ENCODE data around the gene GRM7.

The GRM7 gene

DNA sequence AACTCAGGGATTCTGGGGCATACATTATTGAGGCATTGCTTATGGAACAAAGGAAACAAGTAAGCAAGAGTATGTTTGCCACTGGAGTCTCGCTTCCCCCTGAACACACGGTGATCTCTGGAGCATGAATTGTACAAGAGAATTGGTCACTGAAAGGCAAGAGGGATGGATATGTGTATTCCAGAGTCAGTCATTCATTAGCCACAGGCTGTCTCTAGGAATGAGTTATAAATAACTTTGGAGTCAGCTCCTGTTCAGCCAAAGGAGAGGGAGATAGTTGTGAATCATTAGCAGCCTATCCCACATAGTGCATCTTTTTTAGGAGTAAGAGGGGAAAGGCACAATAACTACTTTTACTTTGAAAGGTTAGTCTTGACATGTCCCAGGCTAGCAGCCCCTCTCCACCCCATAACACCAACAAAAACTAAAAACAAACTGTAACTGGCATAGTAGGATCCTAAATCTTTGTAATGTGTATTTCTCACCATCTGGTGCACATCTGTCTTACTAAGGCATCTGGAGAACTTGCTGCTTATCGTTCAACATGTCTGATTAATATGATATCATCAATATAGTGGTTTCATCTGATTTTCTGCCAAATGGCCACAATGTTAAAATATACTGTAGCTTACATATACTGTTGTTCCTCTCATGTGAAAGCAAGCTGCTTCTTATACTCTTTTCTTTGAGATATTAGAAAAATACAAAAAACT, 462.2 kb downstream of the GRM7 start:
- DNase-seq: no peak

DNA sequence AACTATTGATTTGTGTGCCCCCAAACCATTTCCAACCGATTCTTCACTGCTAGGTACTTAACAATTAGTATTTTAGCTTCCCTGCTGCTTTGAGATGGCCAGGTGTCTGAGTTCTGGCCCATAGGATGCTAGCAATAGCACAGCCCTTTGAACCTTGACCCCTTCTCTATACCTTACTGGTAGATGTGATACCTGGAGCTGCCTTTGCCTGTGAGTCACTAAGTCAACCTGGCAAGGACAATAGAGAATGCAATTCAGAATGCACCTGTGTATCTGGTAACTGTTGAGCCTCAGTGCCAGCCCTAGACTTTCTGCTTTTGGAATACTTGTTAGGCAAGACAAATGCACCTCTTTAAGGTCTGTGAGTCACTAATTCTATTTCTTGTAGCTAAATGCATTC, 467.4 kb downstream of the GRM7 start:
- DNase-seq: no peak

DNA sequence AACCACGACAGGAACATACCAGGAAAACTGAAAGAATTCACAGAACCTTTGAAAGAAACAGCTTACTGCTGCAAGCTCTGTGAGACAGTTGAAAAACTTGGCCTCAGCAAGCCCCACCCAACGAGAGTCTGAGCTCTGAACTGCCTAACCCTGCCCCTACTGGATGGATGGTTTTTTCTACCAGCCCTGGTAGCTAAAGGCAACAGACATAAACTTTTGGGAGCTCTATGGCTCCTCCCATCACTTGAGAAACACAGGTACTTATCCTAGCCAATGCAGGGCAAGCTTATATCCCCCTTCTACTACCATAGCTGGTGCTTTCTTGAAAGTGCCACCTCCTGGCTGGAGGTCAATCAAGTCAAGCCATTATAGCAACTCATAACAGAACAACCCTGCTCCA, 471.8 kb downstream of the GRM7 start:
- DNase-seq: no peak

DNA sequence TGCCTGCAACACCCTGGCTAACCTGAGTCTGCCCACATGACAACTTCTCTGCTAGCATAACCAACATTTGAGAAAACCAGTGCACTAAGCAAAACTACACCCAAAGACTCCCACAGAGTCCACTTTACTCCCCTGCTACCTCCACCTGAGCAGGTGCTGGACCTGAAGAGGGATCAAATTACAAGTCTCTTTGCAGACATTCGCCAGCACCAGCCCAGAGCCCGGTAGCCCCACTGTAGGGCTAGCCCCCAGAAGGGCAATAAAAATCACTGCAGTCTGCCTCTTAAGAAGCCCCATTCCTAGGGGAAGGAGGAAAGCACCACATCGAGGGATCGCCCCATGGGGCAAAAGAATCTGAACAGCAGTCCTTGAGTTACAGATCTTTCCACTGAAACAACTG, 472.2 kb downstream of the GRM7 start:
- no peak for DNase-seq

DNA sequence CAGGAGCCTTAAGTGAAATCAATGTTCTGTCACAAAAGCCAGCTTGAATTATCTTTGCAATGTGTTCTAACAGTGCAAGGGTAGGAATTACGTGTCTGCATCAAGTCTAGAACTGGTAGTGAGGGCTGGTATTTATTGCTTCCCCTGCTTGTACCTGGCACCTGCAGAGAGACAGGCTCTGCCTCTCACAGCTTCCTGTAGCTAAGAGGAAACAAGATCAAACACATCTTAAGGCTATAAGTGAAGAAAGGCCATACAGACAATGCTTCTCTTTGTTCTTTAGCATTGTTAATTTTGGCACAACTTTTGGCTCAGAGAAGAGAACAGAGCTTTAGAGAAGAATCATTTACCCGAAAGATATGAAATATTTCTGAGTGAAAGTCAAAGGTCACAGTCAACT, 479.9 kb downstream of the GRM7 start:
- no peak for DNase-seq

DNA sequence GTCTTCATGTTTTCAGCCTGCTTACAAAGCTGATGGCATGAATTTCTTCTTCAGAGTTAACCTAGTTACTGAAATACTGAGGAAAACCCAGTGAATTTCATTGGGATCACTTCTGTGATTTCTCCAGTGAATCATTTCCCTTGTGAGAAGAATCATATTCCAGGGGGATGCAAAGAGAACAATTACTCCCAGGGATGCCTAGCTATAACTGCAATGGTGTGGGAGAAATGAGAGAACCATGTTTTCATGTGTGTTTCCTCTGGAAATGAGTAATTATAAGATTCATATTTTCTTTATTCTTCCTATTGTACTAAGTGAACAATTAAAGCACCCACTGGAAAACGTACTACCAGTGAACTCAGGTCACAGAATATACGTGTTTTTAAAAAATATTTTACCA, 485.4 kb downstream of the GRM7 start:
- no peak for DNase-seq

DNA sequence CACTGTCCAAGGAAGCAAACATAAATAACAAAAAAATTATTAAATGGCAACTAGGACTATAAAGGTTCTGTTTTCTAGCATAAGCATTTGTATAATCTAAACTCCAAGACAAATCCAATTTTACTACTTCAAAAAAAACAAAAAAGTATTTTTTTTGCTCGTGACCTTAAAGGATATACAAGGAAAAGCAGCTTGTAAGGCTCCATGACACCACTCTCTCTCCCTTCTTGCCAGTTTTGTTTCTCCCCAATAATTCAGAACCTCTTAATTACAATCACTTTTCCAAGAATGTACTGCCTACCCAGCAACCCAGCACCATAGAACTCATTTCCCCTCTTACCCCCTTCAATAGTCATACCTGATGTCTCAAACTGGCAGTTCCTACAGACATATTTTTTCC, 496.2 kb downstream of the GRM7 start:
- no peak for DNase-seq

DNA sequence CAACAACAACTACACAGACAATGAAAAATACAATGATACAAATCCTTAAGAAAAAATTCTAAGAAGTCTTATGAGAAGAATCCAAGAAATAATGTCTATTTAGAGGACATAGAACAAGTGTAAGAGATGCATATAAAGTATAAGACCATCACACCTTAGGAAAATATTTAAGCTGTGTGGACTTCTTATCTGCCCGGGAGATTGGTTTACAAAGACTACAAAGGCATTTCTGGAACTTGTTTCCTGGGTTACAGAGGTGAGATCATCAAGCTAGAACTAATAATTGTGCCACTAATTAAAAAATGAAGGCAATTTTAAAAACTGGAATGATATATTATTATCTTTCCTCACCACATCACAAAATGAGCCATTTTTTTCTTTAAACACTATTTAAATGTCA, 507.1 kb downstream of the GRM7 start:
- DNase-seq: no peak

DNA sequence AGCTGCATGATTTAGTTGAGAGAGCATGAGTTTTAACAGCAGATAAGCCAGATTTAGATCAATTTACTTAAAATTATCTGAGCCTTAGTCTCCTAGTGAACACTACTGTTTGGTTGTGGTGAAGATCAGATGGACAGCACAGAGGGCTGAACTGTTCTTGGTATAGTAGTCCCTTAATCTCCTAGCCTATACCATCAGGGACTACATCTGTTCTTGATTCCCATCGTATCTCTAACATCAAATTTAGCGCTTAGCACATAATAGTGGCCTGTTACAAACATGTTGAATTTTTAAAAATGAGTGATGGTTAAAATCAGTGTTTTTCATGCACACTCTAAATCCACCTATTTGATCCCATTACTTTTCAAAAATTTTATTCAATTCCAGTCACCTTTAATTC, 507.7 kb downstream of the GRM7 start:
- no peak for DNase-seq

DNA sequence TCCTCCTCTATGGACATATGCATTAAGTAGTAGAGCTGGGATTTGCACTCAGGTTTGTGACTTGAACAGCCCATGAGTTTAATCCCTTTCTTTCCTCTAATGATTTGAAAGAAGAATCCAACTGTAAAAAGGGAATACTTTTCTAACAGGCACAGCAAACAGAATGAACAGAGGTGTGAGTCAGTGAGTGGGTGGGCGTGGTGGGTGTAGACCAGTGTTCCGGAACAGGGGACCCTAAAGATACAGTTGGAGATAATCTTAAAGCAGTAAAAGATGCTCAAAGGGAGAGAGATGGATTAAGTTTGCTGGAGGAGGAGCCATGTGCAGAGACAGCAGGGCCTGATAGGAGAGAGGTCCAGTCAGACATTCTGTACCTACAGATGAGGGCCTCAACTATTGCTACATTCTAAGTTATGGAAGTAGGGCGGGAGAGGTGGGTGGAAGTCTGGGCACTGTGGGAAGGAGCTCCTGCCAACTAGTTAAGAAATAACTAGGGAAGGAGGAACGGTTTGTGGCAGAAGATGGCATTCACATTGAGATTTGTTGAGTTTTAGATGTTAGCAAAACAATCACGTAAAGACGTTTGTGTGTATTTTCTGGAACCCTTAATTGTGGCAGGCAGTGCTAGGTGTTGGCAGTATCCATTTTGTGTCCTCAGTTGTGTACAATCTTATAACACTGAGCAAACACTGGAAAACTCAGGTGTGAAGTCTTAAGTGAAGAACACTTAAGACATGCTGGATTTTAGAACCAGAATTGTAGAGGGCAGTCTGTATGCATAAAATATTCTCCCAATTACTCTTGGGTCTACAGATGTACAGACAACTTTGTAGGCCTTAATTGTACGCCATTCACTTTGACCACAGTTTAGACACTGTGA, 511.0 kb downstream of the GRM7 start:
- DNase-seq: no peak

DNA sequence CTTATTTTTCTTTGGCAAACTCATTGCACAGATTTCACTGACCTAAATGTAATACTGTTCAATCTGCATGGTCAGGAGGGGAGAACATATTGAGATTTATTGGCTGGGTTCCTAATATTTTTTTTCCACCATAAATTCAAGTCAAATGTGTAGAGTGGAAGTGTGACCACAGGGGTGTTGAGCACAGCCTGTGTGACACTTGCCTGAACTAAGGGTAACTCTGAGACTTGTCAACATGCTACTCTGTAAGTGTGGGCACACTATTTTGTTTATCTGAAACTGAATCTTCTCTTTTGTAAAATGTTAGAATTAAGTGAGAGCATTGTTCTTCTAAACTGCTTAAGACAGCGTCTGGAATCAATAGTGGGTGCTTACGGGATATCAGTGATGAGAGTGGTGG, 516.2 kb downstream of the GRM7 start:
- no peak for DNase-seq

DNA sequence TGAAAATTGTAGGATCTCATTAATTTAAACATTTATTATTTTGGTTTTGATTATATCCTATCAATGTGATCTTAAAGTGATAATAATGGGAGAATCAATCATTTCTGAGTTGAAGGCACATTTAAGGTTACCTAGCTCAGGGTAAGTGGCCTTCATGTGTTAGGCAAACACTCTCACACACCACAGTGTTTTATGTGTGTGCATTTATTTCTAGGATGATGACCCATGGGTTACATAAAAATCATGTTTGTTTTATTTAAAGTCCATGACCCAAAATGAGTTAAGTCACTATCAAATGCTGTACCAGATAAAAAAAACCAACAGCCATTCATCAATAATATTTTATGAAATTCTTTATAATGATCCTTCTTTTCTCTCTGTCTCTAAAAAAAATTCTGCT, 520.8 kb downstream of the GRM7 start:
- DNase-seq: no peak

DNA sequence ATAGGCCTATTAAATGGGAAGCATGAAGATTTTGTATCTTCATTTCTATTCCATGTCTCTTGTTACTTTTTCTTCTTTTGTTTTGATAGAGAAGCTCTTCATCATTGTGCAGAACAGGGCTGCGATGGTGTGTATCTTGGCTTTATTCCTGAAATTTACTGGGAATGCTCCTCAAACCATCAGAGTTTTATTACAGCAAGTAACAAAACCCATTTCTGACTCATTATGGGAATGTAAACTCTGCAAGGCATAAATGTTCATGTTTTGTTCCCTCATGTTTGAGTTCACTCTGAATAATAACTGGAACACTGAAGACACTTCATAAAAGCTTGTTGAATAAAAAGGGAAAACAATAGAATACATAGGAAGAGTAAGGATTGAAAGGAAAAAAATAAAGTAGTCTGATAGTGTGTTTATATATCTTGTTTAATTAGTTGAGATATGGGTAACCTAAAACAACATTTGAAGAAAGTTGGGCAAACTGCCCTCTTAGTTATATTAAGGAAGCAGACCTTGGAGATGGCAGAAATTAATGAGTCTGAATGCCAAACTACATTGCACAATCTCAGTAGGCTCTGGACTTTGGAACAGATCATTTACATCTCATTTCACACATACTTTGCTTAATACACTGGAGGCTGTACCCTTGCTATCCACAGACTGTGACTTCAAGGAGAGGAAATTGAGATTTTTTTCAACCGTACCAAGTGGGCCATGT, 521.5 kb downstream of the GRM7 start:
- no peak for DNase-seq

DNA sequence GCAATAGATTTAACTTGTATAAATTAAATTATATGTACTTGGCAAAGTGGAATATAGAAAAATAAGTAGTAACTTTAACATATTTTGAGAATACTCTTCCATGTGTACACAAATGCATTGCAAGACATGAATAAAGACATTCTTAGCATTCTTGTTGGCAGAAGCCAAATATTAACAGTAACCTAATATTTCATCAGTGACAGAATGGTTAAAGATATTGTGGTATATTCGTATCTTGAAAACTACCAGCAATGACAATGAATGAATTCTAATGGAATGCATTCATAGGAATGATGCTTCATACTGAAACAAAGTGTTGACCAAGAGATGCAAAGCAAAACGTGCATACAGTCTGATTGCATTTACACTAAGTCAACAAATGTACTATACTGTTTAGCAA, 524.7 kb downstream of the GRM7 start:
- DNase-seq: no peak

DNA sequence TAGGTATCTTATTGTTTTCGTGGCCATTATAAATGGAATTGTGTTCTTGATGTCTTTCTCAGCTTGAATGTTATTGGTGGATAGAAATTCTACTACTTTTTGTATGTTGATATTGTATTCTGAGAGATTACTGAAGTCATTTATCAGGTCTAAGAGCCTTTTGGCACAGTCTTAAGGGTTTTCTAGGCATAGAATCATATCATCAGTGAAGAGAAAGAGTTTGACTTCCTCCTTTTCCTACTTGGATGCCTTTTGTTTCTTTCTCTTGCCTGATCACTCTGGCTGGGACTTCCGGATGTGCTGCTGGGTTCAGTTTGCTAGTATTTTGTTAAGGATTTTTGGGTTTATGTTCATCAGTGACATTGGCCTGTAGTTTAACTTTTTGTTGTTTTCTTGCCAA, 527.1 kb downstream of the GRM7 start:
- DNase-seq: no peak

DNA sequence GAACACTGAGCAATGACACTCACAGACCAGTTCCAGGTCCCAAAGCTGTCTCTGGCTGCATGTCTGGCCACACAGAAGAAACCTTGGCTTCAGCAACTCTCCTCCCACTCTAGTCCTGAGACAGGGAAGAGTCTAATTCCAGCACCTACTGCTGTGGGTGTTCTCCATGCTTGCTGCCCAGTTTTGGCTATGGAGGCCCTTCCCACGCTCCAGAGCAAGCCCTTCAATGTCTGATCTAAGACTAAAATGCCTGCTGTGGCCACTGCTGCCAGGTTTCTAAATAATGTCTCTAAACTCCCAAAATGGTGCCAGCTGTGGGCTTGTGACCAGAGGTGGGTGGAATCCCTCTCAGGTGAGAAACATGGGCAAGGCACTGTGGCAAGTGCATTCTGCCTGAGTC, 531.3 kb downstream of the GRM7 start:
- no peak for DNase-seq

DNA sequence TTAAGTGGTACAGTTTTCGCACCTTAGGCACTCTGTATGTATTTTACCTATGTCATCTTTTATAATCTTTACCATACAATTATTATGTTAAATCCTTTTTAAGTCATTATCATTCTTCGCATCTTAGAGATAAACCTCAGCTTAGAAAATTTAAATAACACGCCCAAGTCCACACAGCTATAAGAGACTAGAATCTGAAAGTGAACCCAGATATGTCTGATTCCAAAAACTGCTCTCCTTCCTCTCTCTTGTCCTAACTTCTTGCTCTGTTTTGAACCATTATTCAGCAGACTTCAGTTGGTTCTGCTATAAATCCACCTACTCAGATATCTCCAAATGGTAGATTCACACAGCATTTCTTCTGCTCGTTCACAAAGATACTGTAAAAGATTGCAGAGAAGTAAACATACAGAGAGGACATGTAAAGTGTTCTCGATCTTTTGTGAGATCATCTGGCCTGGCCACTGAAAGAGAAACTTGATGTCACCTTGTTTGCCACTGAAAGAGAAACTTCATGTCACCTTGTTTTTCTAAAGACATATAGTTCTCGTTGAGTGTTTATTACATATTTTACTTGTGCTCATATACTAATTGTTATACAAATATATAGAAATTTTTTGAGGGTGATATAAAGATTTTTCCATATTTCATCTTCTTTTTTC, 533.2 kb downstream of the GRM7 start:
- no peak for DNase-seq

DNA sequence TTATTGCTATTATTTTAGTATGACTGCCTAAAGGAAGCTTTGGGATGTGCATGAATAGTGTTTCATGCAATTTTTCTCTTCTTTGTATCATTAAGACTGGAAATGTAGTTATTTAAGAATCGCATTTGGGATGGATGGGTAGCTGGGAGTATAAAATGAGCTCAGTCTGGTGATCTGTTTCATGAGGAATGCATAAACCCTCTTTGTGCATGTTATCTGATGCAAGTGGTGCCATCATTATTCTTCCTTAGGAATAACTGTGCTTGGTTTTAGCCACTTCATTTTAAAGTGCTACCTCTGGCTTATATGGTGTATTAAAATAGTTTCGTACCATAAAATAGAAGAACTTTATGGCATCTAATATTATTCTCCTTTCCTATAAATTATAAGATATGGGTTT, 535.6 kb downstream of the GRM7 start:
- DNase-seq: no peak

DNA sequence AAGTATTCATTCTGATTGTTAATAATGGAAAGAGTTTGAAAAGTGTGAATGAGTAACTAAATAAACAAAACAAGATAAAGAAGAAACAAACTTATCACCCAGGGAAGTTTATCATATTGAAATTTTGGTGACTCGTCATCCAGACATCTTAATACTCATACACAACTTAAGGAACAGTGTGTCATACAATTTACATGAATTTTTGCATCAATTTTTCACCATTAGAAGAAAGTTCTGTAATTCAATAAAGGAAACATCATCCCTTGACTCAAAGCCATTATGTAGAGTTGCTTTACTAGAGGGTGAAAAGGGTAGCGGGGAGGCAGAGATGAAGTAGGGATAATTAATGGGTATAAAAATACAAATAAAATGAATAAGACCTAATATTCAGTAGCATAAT, 536.2 kb downstream of the GRM7 start:
- no peak for DNase-seq

DNA sequence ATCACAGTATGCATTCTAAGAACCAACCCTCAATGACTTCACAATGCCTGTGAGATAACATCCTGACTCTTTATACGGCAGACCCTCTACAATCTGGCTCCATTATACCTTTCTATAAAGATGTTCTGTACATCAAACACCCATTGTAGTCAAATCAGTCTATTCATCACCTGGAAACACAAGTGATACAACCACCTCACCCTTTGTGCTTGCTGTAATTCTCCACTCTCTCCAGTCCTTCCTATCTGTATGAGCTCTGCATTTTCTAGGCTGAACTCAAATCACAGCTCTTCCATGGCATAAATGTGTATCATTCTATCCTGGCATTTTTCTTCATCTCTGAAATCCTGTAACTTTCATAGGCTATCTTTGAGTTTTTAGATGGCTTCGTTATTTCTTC, 539.4 kb downstream of the GRM7 start:
- DNase-seq: no peak

DNA sequence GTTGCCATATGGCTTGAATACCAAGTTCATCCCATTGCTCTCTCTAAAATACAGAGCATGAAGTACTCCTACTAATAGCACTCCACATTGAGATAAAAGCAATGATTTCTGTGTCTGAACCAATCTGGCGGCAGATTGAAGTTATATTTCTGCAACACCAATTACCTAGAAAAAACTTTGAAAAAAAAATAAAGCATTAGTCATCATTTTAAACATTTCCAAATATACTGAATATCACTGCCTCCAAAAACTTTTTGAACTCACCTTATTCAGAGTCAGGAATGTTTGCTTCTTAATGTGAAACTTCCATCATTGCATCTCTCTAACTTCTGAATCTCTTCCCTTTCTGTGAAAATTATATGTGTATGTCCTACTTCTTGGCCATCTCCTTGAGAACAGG, 540.5 kb downstream of the GRM7 start:
- no peak for DNase-seq

DNA sequence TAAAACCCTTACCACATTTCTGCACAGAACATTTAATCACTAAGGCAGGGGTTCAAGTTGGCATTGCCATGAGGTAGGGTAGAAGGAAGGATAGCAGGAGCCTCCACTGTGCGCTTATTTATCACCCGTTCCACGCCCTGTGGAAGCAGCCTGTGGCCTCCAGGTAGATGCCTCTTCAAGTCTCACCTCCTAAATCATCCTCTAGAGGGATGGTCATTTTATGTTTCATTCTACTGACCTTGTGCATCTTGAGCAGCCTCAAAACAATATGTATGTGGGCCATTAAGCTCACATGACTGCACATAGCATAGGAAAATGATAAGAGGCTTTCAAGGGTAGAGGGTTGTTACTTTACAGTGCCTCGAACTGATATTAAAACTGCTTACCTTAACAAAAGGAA, 546.2 kb downstream of the GRM7 start:
- DNase-seq: no peak

DNA sequence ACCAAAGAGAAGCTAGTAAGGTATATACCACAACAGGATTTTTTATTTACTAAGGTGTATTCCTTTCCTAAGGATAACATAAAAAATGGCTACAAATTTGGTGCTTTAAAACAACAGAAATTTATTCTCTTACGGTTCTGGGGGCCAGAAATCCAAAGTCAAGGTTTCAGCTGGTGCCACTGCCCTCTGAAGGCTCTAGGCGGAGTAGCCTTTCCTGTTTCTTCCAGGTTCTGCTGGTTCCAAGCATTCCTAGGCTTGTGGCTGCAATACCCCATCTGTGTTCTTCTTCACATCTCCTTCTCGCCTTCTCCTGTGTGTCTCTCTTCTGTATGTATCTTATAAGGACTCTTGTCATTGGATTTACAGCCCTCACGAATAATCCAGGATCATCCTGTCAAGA, 549.9 kb downstream of the GRM7 start:
- DNase-seq: no peak
